Measurements from ENCODE around the gene HMGB2. TPM values are rescaled to one million over a fixed set of nuclear protein-coding genes. Genes with fewer than 3 reads are reported as not detected.

Gene HMGB2
- polyA plus RNA-seq, 1 experiment: 32.7 TPM

- H3K36me3 ChIP-seq (ENCODE audit: control insufficient read depth, insufficient read depth, low read length): no peaks in the 10 kb centered on the region
- ChIA-PET CTCF (interaction anchor here (0.8 to 8.6 kb wide), 15 partner anchors 10 to 175 kb away, joined by 3 to 186 read pairs (median 7); partner anchors contain the start of gene HMGB2), POLR2A (no interaction called here)
- no peak for DNase-seq (ENCODE audit: low read depth)
- H3K27me3 ChIP-seq (ENCODE audit: control insufficient read depth, insufficient read depth, low read length): no peaks in the 10 kb centered on the region
- TF ChIP-seq CTCF (IDR thresholded peaks at IDR 0.05; ENCODE audit: insufficient read depth, low read depth, low read length): no peak
- H3K4me3 ChIP-seq (ENCODE audit: low read depth, low read length): no peak overlapping the region
These were observed 15.4 kb downstream of the HMGB2 start for GRCh38 chr4:173318648-173319211.

- Histone ChIP-seq H3K4me3 (ENCODE audit: low read depth, low read length) (no peak overlapping the region), H3K27me3 (ENCODE audit: control insufficient read depth, insufficient read depth, low read length) (no peaks in the 10 kb centered on the region), H3K36me3 (ENCODE audit: control insufficient read depth, insufficient read depth, low read length) (no peaks in the 10 kb centered on the region)
- CTCF ChIA-PET: interaction anchor here (1.0 to 8.6 kb wide), 9 partner anchors 16 to 176 kb away, joined by 3 to 186 read pairs (median 10); partner anchors contain the start of gene HMGB2
- no peak for TF ChIP-seq CTCF (IDR thresholded peaks at IDR 0.05; ENCODE audit: insufficient read depth, low read depth, low read length)
- POLR2A ChIA-PET: no interaction called here
- no peak for DNase-seq (ENCODE audit: low read depth)
These were observed 15.9 kb downstream of the HMGB2 start for GRCh38 chr4:173318240-173318639.

DNA sequence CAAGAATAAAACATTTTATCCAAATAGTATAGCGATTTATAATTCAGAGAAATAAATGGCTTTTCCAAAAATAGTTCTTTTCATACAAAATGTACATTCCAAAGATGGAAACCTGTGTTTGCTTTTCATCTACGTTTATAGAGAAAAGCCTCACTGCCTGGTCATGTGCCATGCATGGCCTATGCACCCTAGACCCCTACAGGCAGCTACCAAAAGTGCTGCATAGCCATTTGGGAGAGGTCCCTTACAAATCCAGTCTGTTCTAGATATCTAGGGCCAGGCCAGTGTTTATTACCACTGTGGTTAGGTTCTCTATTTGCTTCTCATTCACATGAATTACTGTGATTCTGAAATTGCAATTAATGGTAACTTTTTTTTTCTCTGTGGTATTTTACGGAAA, 17.2 kb downstream of the HMGB2 start:
- Histone ChIP-seq H3K36me3 (ENCODE audit: control insufficient read depth, insufficient read depth, low read length) (no peaks in the 10 kb centered on the region), H3K27me3 (ENCODE audit: control insufficient read depth, insufficient read depth, low read length) (no peaks in the 10 kb centered on the region), H3K4me3 (ENCODE audit: low read depth, low read length) (no peak overlapping the region)
- CTCF ChIA-PET: interaction anchor here (1.0 to 8.6 kb wide), 4 partner anchors 18 to 100 kb away, joined by 3 to 186 read pairs (median 12); partner anchors contain the start of gene HMGB2
- no peak for DNase-seq (ENCODE audit: low read depth)
- peak; percentile 35; the same call in 1 of the 2 replicates for TF ChIP-seq CTCF (IDR thresholded peaks at IDR 0.05; ENCODE audit: insufficient read depth, low read depth, low read length)
- POLR2A ChIA-PET: no interaction called here

GRCh38 chr4:173316060-173316459, 18.1 kb downstream of the HMGB2 start:
- Histone ChIP-seq H3K27me3 (ENCODE audit: control insufficient read depth, insufficient read depth, low read length) (no peaks in the 10 kb centered on the region), H3K4me3 (ENCODE audit: low read depth, low read length) (no peak overlapping the region), H3K36me3 (ENCODE audit: control insufficient read depth, insufficient read depth, low read length) (no peaks in the 10 kb centered on the region)
- no peak for DNase-seq (ENCODE audit: low read depth)
- CTCF ChIA-PET: interaction anchor here (8.6 kb wide), 1 partner anchor 101 kb away, joined by 186 read pairs; no protein-coding TSS in a partner anchor
- TF ChIP-seq CTCF (IDR thresholded peaks at IDR 0.05; ENCODE audit: insufficient read depth, low read depth, low read length): no peak
- POLR2A ChIA-PET: no interaction called here

GRCh38 chr4:173314715-173315114, 19.4 kb downstream of the HMGB2 start:
- TF ChIP-seq CTCF (IDR thresholded peaks at IDR 0.05; ENCODE audit: insufficient read depth, low read depth, low read length): no peak
- H3K4me3 ChIP-seq (ENCODE audit: low read depth, low read length): no peak overlapping the region
- DNase-seq (ENCODE audit: low read depth): no peak
- ChIA-PET POLR2A (no interaction called here), CTCF (interaction anchor here (0.9 to 1.7 kb wide), 2 partner anchors 13 to 106 kb away, joined by 3 to 8 read pairs; no protein-coding TSS in a partner anchor)
- no peaks in the 10 kb centered on the region for H3K36me3 ChIP-seq (ENCODE audit: control insufficient read depth, insufficient read depth, low read length)
- H3K27me3 ChIP-seq (ENCODE audit: control insufficient read depth, insufficient read depth, low read length): no peaks in the 10 kb centered on the region

Measured in BJ (cell line).